Measurements from ENCODE around the gene SRA1.

Gene SRA1

GRCh38 chr5:140548791-140549190 lies 8.5 kb downstream of the SRA1 start:
- Histone ChIP-seq H3K4me3 (replicated peaks; ENCODE audit: insufficient read depth, low read length) (no peak overlapping the region), H3K27ac (replicated peaks) (peak overlapping the region; percentile 92), H3K27me3 (ENCODE audit: insufficient read depth, poor library complexity, severe bottlenecking) (no peaks in the 10 kb centered on the region)
- TF ChIP-seq SPI1 (IDR thresholded peaks at IDR 0.05; ENCODE audit: borderline replicate concordance, low read depth) = no peak
- DNase-seq (ENCODE audit: low read depth in 1 of 2, low spot score in 1 of 2) = no peak

GRCh38 chr5:140548300-140548688 lies 9.0 kb downstream of the SRA1 start:
- DNase-seq (ENCODE audit: low read depth in 1 of 2, low spot score in 1 of 2) = no peak
- Histone ChIP-seq H3K27me3 (ENCODE audit: insufficient read depth, poor library complexity, severe bottlenecking) (no peaks in the 10 kb centered on the region), H3K4me3 (replicated peaks; ENCODE audit: insufficient read depth, low read length) (peak overlapping the region; percentile 41), H3K27ac (replicated peaks) (peak overlapping the region; percentile 92)
- TF ChIP-seq SPI1 (IDR thresholded peaks at IDR 0.05; ENCODE audit: borderline replicate concordance, low read depth) (no peak), REST (IDR thresholded peaks at IDR 0.05; ENCODE audit: insufficient replicate concordance, low read depth) (no peak), GABPA (IDR thresholded peaks at IDR 0.05; ENCODE audit: low read depth) (no peak), POLR2AphosphoS5 (IDR thresholded peaks at IDR 0.05; ENCODE audit: low read depth) (no peak; the same call in 1 of the 2 replicates), CTCF (IDR thresholded peaks at IDR 0.05; ENCODE audit: insufficient read depth, low read length) (no peak)

GRCh38 chr5:140547508-140548299 lies 9.6 kb downstream of the SRA1 start, which contains the start of gene EIF4EBP3:
Gene EIF4EBP3 (plus strand): TSS chr5:140547662. CDS start chr5:140547738, 76 bp downstream.
- Histone ChIP-seq H3K4me3 (replicated peaks; ENCODE audit: insufficient read depth, low read length) (peak within 1 kb of the TSS; percentile 41), H3K27me3 (ENCODE audit: insufficient read depth, poor library complexity, severe bottlenecking) (no peaks in the 10 kb centered on the region), H3K27ac (replicated peaks) (peak within 1 kb of the TSS; percentile 92)
- peak; percentile 29; the same call in 1 of the 2 replicates for TF ChIP-seq SPI1 (IDR thresholded peaks at IDR 0.05; ENCODE audit: borderline replicate concordance, low read depth)
- TF ChIP-seq CTCF (IDR thresholded peaks at IDR 0.05; ENCODE audit: insufficient read depth, low read length) = peak; percentile 30
- peak; percentile 89 for TF ChIP-seq POLR2AphosphoS5 (IDR thresholded peaks at IDR 0.05; ENCODE audit: low read depth)
- no peak for TF ChIP-seq GABPA (IDR thresholded peaks at IDR 0.05; ENCODE audit: low read depth)
- peak; percentile 41 for TF ChIP-seq REST (IDR thresholded peaks at IDR 0.05; ENCODE audit: insufficient replicate concordance, low read depth)
- peak; percentile 91 to 92 for DNase-seq (ENCODE audit: low read depth in 1 of 2, low spot score in 1 of 2)

GRCh38 chr5:140546851-140547507 lies 10.3 kb downstream of the SRA1 start:
- no peak for DNase-seq (ENCODE audit: low read depth in 1 of 2, low spot score in 1 of 2)
- Histone ChIP-seq H3K27me3 (ENCODE audit: insufficient read depth, poor library complexity, severe bottlenecking) (no peaks in the 10 kb centered on the region), H3K27ac (replicated peaks) (peak overlapping the region; percentile 92), H3K4me3 (replicated peaks; ENCODE audit: insufficient read depth, low read length) (peak overlapping the region; percentile 41)
- no peak for TF ChIP-seq GABPA (IDR thresholded peaks at IDR 0.05; ENCODE audit: low read depth)
- no peak for TF ChIP-seq CTCF (IDR thresholded peaks at IDR 0.05; ENCODE audit: insufficient read depth, low read length)
- no peak for TF ChIP-seq POLR2AphosphoS5 (IDR thresholded peaks at IDR 0.05; ENCODE audit: low read depth)
- no peak for TF ChIP-seq REST (IDR thresholded peaks at IDR 0.05; ENCODE audit: insufficient replicate concordance, low read depth)

All from HL-60 (cell line).